ENCODE results near the gene MPIG6B.

The MPIG6B gene

GRCh38 chr6:31720196-31720770, 2.9 kb upstream of the MPIG6B start:
- no peak for DNase-seq (ENCODE audit: low read depth, low spot score)
- H3K27ac ChIP-seq: peak overlapping the region; percentile 68

- no peak for DNase-seq (ENCODE audit: low read depth, low spot score)
- peak within 1 kb of the TSS; percentile 68 for H3K27ac ChIP-seq
Measured at GRCh38 chr6:31721351-31722020, 1.7 kb upstream of the MPIG6B start, which contains the start of gene LY6G6C. TSS of gene LY6G6C (minus strand) at chr6:31721746. CDS start at chr6:31721679, 67 bp downstream.

- H3K27ac ChIP-seq: no peak overlapping the region
- DNase-seq (ENCODE audit: low read depth, low spot score): no peak
Measured at GRCh38 chr6:31722173-31722572, 1.0 kb upstream of the MPIG6B start.

GRCh38 chr6:31723980-31724691, 963 bp downstream of the MPIG6B start:
- H3K27ac ChIP-seq: no peak overlapping the region
- no peak for DNase-seq (ENCODE audit: low read depth, low spot score)

- H3K27ac ChIP-seq: no peak overlapping the region
- no peak for DNase-seq (ENCODE audit: low read depth, low spot score)
Measured at GRCh38 chr6:31725502-31726350, 2.6 kb downstream of the MPIG6B start.

GRCh38 chr6:31727034-31727716, 4.0 kb downstream of the MPIG6B start:
- no peak overlapping the region for H3K27ac ChIP-seq
- no peak for DNase-seq (ENCODE audit: low read depth, low spot score)

- no peak overlapping the region for H3K27ac ChIP-seq
- no peak for DNase-seq (ENCODE audit: low read depth, low spot score)
Measured at GRCh38 chr6:31727717-31728671, 4.8 kb downstream of the MPIG6B start.

- no peak for DNase-seq (ENCODE audit: low read depth, low spot score)
- peak within 1 kb of the TSS; percentile 67 for H3K27ac ChIP-seq
Measured at GRCh38 chr6:31728767-31729514, 5.8 kb downstream of the MPIG6B start, which contains the start of gene DDAH2. TSS of gene DDAH2 (minus strand) at chr6:31729299. CDS start at chr6:31729161, 138 bp downstream.

GRCh38 chr6:31729515-31729978, 6.4 kb downstream of the MPIG6B start:
- no peak for DNase-seq (ENCODE audit: low read depth, low spot score)
- H3K27ac ChIP-seq: peak overlapping the region; percentile 67

- H3K27ac ChIP-seq: peak overlapping the region; percentile 67
Measured at GRCh38 chr6:31729979-31730630, 6.9 kb downstream of the MPIG6B start.

GRCh38 chr6:31730631-31731086, 7.5 kb downstream of the MPIG6B start:
- DNase-seq (ENCODE audit: low read depth, low spot score): no peak
- peak overlapping the region; percentile 67 for H3K27ac ChIP-seq

More at GRCh38 chr6:31729979-31730630, 6.9 kb downstream of the MPIG6B start:
- DNase-seq (ENCODE audit: low read depth, low spot score): no peak

GRCh38 chr6:31732029-31732428, 8.9 kb downstream of the MPIG6B start:
- H3K27ac ChIP-seq: no peak overlapping the region
- DNase-seq (ENCODE audit: low read depth, low spot score): no peak

- H3K27ac ChIP-seq: peak overlapping the region; percentile 96
- no peak for DNase-seq (ENCODE audit: low read depth, low spot score)
Measured at GRCh38 chr6:31733734-31734133, 10.6 kb downstream of the MPIG6B start.

- peak overlapping the region; percentile 96 for H3K27ac ChIP-seq
- no peak for DNase-seq (ENCODE audit: low read depth, low spot score)
Measured at GRCh38 chr6:31734247-31734820, 11.2 kb downstream of the MPIG6B start.

- H3K27ac ChIP-seq: peak overlapping the region; percentile 96
- no peak for DNase-seq (ENCODE audit: low read depth, low spot score)
Measured at GRCh38 chr6:31734821-31735406, 11.7 kb downstream of the MPIG6B start.

- H3K27ac ChIP-seq: peak within 1 kb of the TSS; percentile 96
- no peak for DNase-seq (ENCODE audit: low read depth, low spot score)
Measured at GRCh38 chr6:31736021-31736767, 13.0 kb downstream of the MPIG6B start, which contains the start of gene CLIC1. TSS of gene CLIC1 (minus strand) at chr6:31736530. CDS start at chr6:31736300, 230 bp downstream.

Data from epithelial cell of prostate (primary cell).